ENCODE measurements around the gene NT5C3B. TPM values are rescaled to one million over a fixed set of nuclear protein-coding genes. Genes with fewer than 3 reads are reported as not detected.

The NT5C3B gene
- polyA plus RNA-seq, 1 donor from 2014 or later = 272 TPM

- Histone ChIP-seq H3K9ac (ENCODE audit: low read length) (no peak overlapping the region), H3K36me3 (ENCODE audit: insufficient read depth, low read length) (no peaks in the 10 kb centered on the region), H3K79me2 (replicated peaks; ENCODE audit: insufficient read depth, low read length) (no peaks in the 10 kb centered on the region), H3K9me3 (ENCODE audit: low read length) (no peaks in the 10 kb centered on the region), H3F3A (ENCODE audit: insufficient read depth, low read length, poor library complexity, severe bottlenecking) (no peaks in the 10 kb centered on the region), H3K9me2 (ENCODE audit: insufficient read depth, low read length) (no peaks in the 10 kb centered on the region), H3K27me3 (ENCODE audit: insufficient read depth, low read depth, low read length) (no peaks in the 10 kb centered on the region), H4K20me1 (ENCODE audit: insufficient read depth) (no peaks in the 10 kb centered on the region), H3K4me3 (ENCODE audit: low read length) (no peak overlapping the region), H3K27ac (ENCODE audit: low read length) (no peak overlapping the region), H2AFZ (ENCODE audit: low read depth, low read length) (no peak overlapping the region), H3K4me2 (ENCODE audit: low read length) (no peak overlapping the region)
- TF ChIP-seq POLR2AphosphoS5 (IDR thresholded peaks at IDR 0.05) (no peak), SMC3 (conservative IDR thresholded peaks at IDR 0.05; ENCODE audit: poor library complexity) (no peak), CTCF (IDR thresholded peaks at IDR 0.05; ENCODE audit: poor library complexity, severe bottlenecking) (no peak), REST (IDR thresholded peaks at IDR 0.05; ENCODE audit: borderline replicate concordance) (no peak), EZH2 (IDR thresholded peaks at IDR 0.05; ENCODE audit: borderline replicate concordance, insufficient read depth, low read length, poor library complexity, severe bottlenecking) (no peak), EP300 (conservative IDR thresholded peaks at IDR 0.05; ENCODE audit: poor library complexity, severe bottlenecking) (no peak)
These were observed 35.2 kb downstream of the NT5C3B start for GRCh38 chr17:41800601-41801373.

- Histone ChIP-seq H3K4me3 (ENCODE audit: low read length) (no peak overlapping the region), H3K9me2 (ENCODE audit: insufficient read depth, low read length) (no peaks in the 10 kb centered on the region), H3K36me3 (ENCODE audit: insufficient read depth, low read length) (no peaks in the 10 kb centered on the region), H3K79me2 (replicated peaks; ENCODE audit: insufficient read depth, low read length) (no peaks in the 10 kb centered on the region), H3K27ac (ENCODE audit: low read length) (no peak overlapping the region), H3F3A (ENCODE audit: insufficient read depth, low read length, poor library complexity, severe bottlenecking) (no peaks in the 10 kb centered on the region), H3K4me2 (ENCODE audit: low read length) (no peak overlapping the region), H3K9me3 (ENCODE audit: low read length) (no peaks in the 10 kb centered on the region), H3K9ac (ENCODE audit: low read length) (no peak overlapping the region), H3K27me3 (ENCODE audit: insufficient read depth, low read depth, low read length) (no peaks in the 10 kb centered on the region), H2AFZ (ENCODE audit: low read depth, low read length) (no peak overlapping the region), H4K20me1 (ENCODE audit: insufficient read depth) (no peaks in the 10 kb centered on the region)
- TF ChIP-seq EZH2 (IDR thresholded peaks at IDR 0.05; ENCODE audit: borderline replicate concordance, insufficient read depth, low read length, poor library complexity, severe bottlenecking) (no peak), RAD21 (conservative IDR thresholded peaks at IDR 0.05) (no peak), MXI1 (conservative IDR thresholded peaks at IDR 0.05; ENCODE audit: poor library complexity, severe bottlenecking) (no peak), TAF1 (IDR thresholded peaks at IDR 0.05; ENCODE audit: low read depth) (no peak), CTCF (IDR thresholded peaks at IDR 0.05; ENCODE audit: poor library complexity, severe bottlenecking) (no peak), SMC3 (conservative IDR thresholded peaks at IDR 0.05; ENCODE audit: poor library complexity) (no peak), EP300 (conservative IDR thresholded peaks at IDR 0.05; ENCODE audit: poor library complexity, severe bottlenecking) (no peak), REST (IDR thresholded peaks at IDR 0.05; ENCODE audit: borderline replicate concordance) (no peak), POLR2AphosphoS5 (IDR thresholded peaks at IDR 0.05) (no peak)
These were observed 36.7 kb downstream of the NT5C3B start for GRCh38 chr17:41799366-41799765.

Measured in neural cell (in vitro differentiated cells).